Stomach (tissue), 4 donors: ENCODE results near the gene GADL1.

Experiments used
- CTCF ChIP-seq, 7 experiments: fragments of 450-650 bp in 4 of 7; fragments of 200-600 bp in 3 of 7; sonication (generic) in 3 of 7; IDR thresholded peaks; one replicate each; pipeline ENCODE4 v1.5.1; 2016 to 2019; ENCODE audit warnings: antibody characterized with exemption in 7 of 7, control low read depth in 2 of 7, mild to moderate bottlenecking in 1 of 7
- POLR2A ChIP-seq, 4 donors: fragments of 450-650 bp; IDR thresholded peaks; one replicate each; pipeline ENCODE4 v1.6.1; 2016; ENCODE audit warnings: antibody characterized with exemption in 4 of 4, control low read depth in 2 of 4, mild to moderate bottlenecking in 1 of 4, moderate library complexity in 1 of 4

DNA sequence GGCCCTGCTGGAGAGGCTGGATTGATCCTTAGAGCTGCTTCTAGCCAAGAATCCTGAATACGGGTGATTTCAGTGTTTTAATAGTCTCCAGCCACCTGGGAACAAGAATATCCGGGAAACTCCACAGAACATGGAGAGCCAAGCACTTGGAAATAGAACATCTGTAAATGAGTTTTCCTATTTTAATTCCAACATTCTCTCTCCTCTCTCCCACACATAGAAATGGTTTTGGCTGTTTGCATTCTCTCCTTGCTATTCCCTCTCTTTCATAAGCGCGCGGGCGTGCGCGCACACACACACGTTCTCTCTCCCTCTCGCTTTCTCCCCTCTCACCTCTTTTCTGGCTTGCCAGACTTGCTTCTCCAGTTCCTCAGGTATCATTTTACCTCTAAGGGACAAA, 50.6 kb downstream of the GADL1 start:
- no peak for TF ChIP-seq POLR2A (IDR thresholded peaks at IDR 0.05)
- no peak for TF ChIP-seq CTCF (IDR thresholded peaks at IDR 0.05)
